ENCODE data around the gene UXS1.
"Not testable (repeated sequence)": the region's sequence is repeated elsewhere in the genome, so short reads cannot be mapped to it uniquely, and the experiment has no call there.

The UXS1 gene

GRCh38 chr2:106208874-106209273 lies 14.8 kb upstream of the UXS1 start:
- ChIA-PET CTCF (no interaction called here), POLR2A (no interaction called here)
- TF ChIP-seq TARDBP (IDR thresholded peaks at IDR 0.05): no peak
- TF ChIP-seq ELF4 (IDR thresholded peaks at IDR 0.05): no peak
- TF ChIP-seq SUZ12 (IDR thresholded peaks at IDR 0.05): no peak
- DNase-seq (ENCODE audit: extremely low spot score): no peak

- DNase-seq (ENCODE audit: extremely low spot score): no peak
- ChIA-PET CTCF (no interaction called here), POLR2A (no interaction called here)
- TF ChIP-seq HDGF (IDR thresholded peaks at IDR 0.05; ENCODE audit: borderline replicate concordance) (no peak), TARDBP (IDR thresholded peaks at IDR 0.05) (no peak), NFRKB (IDR thresholded peaks at IDR 0.05) (no peak), ARNT (IDR thresholded peaks at IDR 0.05) (no peak), FOXM1 (IDR thresholded peaks at IDR 0.05; ENCODE audit: borderline replicate concordance) (no peak), LEF1 (IDR thresholded peaks at IDR 0.05; ENCODE audit: borderline replicate concordance) (no peak)
These were observed 14.3 kb upstream of the UXS1 start for GRCh38 chr2:106208399-106208798.

DNA sequence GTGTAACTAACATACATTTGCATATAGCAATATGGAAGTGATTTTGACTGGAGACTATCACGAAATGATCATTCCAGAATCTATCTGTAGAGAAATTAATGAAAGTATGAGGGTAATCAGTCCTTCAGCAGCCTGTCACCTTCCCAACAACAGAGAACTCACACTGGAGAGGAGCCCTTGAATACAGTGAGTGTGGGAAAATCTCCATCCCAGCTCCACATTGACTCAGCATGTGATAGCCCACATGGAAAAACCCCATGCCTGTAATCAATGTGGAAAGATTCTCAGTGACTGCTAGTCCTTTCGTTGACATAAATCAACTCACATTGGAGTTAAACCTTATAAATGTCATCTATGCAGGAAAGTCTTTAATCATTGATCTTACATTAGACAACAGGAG lies 13.1 kb upstream of the UXS1 start:
- POLR2A ChIA-PET: no interaction called here

DNA sequence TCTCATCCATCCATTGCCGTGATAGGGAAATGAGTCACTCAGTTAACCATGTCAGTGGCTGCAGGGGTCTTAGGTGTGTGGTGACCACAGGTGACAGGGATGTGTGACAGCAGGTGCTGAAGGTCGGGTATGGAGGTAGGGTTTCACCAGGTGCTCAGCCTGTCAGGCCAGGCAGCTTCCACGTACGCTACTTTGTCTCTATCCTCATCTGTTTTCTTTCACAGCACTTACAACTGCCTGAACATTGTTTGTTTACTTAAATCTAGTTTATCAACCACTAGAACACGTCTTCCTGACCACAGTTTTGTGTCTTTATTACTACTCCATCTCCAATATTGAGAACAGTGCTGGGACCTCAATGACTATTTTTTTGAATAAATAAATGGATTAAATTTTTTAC lies 11.4 kb upstream of the UXS1 start:
- POLR2A ChIA-PET: no interaction called here
- TF ChIP-seq FOXK2 (IDR thresholded peaks at IDR 0.05) (no peak), CTBP1 (IDR thresholded peaks at IDR 0.05; ENCODE audit: borderline replicate concordance) (no peak), HDGF (IDR thresholded peaks at IDR 0.05; ENCODE audit: borderline replicate concordance) (no peak), TARDBP (IDR thresholded peaks at IDR 0.05) (no peak), L3MBTL2 (conservative IDR thresholded peaks at IDR 0.05) (no peak), FOXA1 (IDR thresholded peaks at IDR 0.05) (no peak), ELF4 (IDR thresholded peaks at IDR 0.05) (no peak), BHLHE40 (IDR thresholded peaks at IDR 0.05; ENCODE audit: borderline replicate concordance) (no peak), SP1 (IDR thresholded peaks at IDR 0.05) (no peak), NFRKB (IDR thresholded peaks at IDR 0.05) (no peak), SUZ12 (IDR thresholded peaks at IDR 0.05) (no peak), ZNF384 (IDR thresholded peaks at IDR 0.05) (no peak), ARNT (IDR thresholded peaks at IDR 0.05) (no peak), LEF1 (IDR thresholded peaks at IDR 0.05; ENCODE audit: borderline replicate concordance) (no peak)
- TF ChIP-seq, protein P1, sequence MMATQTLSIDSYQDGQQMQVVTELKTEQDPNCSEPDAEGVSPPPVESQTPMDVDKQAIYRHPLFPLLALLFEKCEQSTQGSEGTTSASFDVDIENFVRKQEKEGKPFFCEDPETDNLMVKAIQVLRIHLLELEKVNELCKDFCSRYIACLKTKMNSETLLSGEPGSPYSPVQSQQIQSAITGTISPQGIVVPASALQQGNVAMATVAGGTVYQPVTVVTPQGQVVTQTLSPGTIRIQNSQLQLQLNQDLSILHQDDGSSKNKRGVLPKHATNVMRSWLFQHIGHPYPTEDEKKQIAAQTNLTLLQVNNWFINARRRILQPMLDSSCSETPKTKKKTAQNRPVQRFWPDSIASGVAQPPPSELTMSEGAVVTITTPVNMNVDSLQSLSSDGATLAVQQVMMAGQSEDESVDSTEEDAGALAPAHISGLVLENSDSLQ (IDR thresholded peaks at IDR 0.05): no peak
- no peak for DNase-seq (ENCODE audit: extremely low spot score)
- CTCF ChIA-PET: no interaction called here

More for the DNA sequence above, 13.1 kb upstream of the UXS1 start:
- CTCF ChIA-PET: no interaction called here
- TF ChIP-seq, protein P1 (IDR thresholded peaks at IDR 0.05): no peak
- TF ChIP-seq ELF4 (IDR thresholded peaks at IDR 0.05): no peak
- TF ChIP-seq HDGF (IDR thresholded peaks at IDR 0.05; ENCODE audit: borderline replicate concordance): no peak
- TF ChIP-seq FOXA1 (IDR thresholded peaks at IDR 0.05): no peak
- no peak for TF ChIP-seq FOXM1 (IDR thresholded peaks at IDR 0.05; ENCODE audit: borderline replicate concordance)
- TF ChIP-seq TARDBP (IDR thresholded peaks at IDR 0.05): no peak
- no peak for TF ChIP-seq LEF1 (IDR thresholded peaks at IDR 0.05; ENCODE audit: borderline replicate concordance)
- TF ChIP-seq NFRKB (IDR thresholded peaks at IDR 0.05): no peak
- TF ChIP-seq SUZ12 (IDR thresholded peaks at IDR 0.05): no peak
- no peak for TF ChIP-seq L3MBTL2 (conservative IDR thresholded peaks at IDR 0.05)
- no peak for TF ChIP-seq BHLHE40 (IDR thresholded peaks at IDR 0.05; ENCODE audit: borderline replicate concordance)
- TF ChIP-seq ARNT (IDR thresholded peaks at IDR 0.05): no peak
- no peak for TF ChIP-seq SP1 (IDR thresholded peaks at IDR 0.05)
- TF ChIP-seq FOXK2 (IDR thresholded peaks at IDR 0.05): no peak
- no peak for DNase-seq (ENCODE audit: extremely low spot score)

GRCh38 chr2:106204551-106204950 lies 10.4 kb upstream of the UXS1 start:
- CTCF ChIA-PET; DNase-seq (ENCODE audit: extremely low spot score): not testable (repeated sequence)
- POLR2A ChIA-PET: interaction anchor here (1.9 kb wide), 1 partner anchor 9 kb away, joined by 5 read pairs; no protein-coding TSS in a partner anchor

- no peak for TF ChIP-seq LEF1 (IDR thresholded peaks at IDR 0.05; ENCODE audit: borderline replicate concordance)
- TF ChIP-seq, protein P1 (IDR thresholded peaks at IDR 0.05): no peak
- no peak for TF ChIP-seq BHLHE40 (IDR thresholded peaks at IDR 0.05; ENCODE audit: borderline replicate concordance)
- no peak for TF ChIP-seq SP1 (IDR thresholded peaks at IDR 0.05)
- TF ChIP-seq TARDBP (IDR thresholded peaks at IDR 0.05): no peak
- no peak for TF ChIP-seq FOXK2 (IDR thresholded peaks at IDR 0.05)
- TF ChIP-seq ARNT (IDR thresholded peaks at IDR 0.05): no peak
- no peak for TF ChIP-seq SUZ12 (IDR thresholded peaks at IDR 0.05)
- no peak for TF ChIP-seq HDGF (IDR thresholded peaks at IDR 0.05; ENCODE audit: borderline replicate concordance)
- no peak for TF ChIP-seq ZNF384 (IDR thresholded peaks at IDR 0.05)
- TF ChIP-seq L3MBTL2 (conservative IDR thresholded peaks at IDR 0.05): no peak
- no peak for TF ChIP-seq NFRKB (IDR thresholded peaks at IDR 0.05)
- TF ChIP-seq FOXA1 (IDR thresholded peaks at IDR 0.05): no peak
- no peak for TF ChIP-seq FOXM1 (IDR thresholded peaks at IDR 0.05; ENCODE audit: borderline replicate concordance)
- TF ChIP-seq CTBP1 (IDR thresholded peaks at IDR 0.05; ENCODE audit: borderline replicate concordance): no peak
- no peak for TF ChIP-seq ELF4 (IDR thresholded peaks at IDR 0.05)
- CTCF ChIA-PET: no interaction called here
- POLR2A ChIA-PET: no interaction called here
- no peak for DNase-seq (ENCODE audit: extremely low spot score)
These were observed 7.6 kb upstream of the UXS1 start for GRCh38 chr2:106201661-106202060.

GRCh38 chr2:106197878-106198277 lies 3.8 kb upstream of the UXS1 start:
- DNase-seq (ENCODE audit: extremely low spot score): no peak
- CTCF ChIA-PET: no interaction called here
- TF ChIP-seq TARDBP (IDR thresholded peaks at IDR 0.05) (no peak), FOXK2 (IDR thresholded peaks at IDR 0.05) (no peak), SUZ12 (IDR thresholded peaks at IDR 0.05) (no peak), ZNF384 (IDR thresholded peaks at IDR 0.05) (no peak), CTBP1 (IDR thresholded peaks at IDR 0.05; ENCODE audit: borderline replicate concordance) (no peak), L3MBTL2 (conservative IDR thresholded peaks at IDR 0.05) (no peak), BHLHE40 (IDR thresholded peaks at IDR 0.05; ENCODE audit: borderline replicate concordance) (no peak), ARNT (IDR thresholded peaks at IDR 0.05) (no peak), FOXM1 (IDR thresholded peaks at IDR 0.05; ENCODE audit: borderline replicate concordance) (no peak), NFRKB (IDR thresholded peaks at IDR 0.05) (no peak), HDGF (IDR thresholded peaks at IDR 0.05; ENCODE audit: borderline replicate concordance) (no peak), SP1 (IDR thresholded peaks at IDR 0.05) (no peak), LEF1 (IDR thresholded peaks at IDR 0.05; ENCODE audit: borderline replicate concordance) (no peak)
- TF ChIP-seq, protein P1 (IDR thresholded peaks at IDR 0.05): no peak
- POLR2A ChIA-PET: no interaction called here

Data from HEK293T (cell line).